LNCAP (cell line): ENCODE data around the gene AATF.

Source experiments
- TF ChIP-seq, protein P1 (sequence below): fragments of 450-650 bp; IDR thresholded peaks from 2 replicates; pipeline ENCODE4 v1.5.1; 2017; ENCODE audit warnings: mild to moderate bottlenecking

Gene AATF

DNA sequence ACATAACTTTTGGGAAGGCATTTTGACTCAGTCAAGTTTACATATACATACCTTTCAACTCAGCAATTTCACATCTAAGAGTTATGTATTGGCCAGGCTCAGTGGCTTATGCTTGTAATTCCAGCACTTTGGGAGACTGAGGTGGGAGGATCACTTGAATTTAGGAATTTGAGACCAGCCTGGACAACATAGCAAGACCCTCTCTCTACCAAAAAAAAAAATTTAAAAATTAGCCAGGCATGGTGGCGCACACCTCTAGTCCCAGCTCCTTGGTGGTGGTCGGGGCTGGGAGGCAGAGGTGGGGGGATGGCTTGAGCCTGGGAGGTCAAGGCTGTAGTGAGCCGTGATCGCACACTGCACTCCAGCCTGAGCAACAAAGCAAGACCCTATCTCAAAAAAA, 79.3 kb downstream of the AATF start:
- TF ChIP-seq, protein P1, sequence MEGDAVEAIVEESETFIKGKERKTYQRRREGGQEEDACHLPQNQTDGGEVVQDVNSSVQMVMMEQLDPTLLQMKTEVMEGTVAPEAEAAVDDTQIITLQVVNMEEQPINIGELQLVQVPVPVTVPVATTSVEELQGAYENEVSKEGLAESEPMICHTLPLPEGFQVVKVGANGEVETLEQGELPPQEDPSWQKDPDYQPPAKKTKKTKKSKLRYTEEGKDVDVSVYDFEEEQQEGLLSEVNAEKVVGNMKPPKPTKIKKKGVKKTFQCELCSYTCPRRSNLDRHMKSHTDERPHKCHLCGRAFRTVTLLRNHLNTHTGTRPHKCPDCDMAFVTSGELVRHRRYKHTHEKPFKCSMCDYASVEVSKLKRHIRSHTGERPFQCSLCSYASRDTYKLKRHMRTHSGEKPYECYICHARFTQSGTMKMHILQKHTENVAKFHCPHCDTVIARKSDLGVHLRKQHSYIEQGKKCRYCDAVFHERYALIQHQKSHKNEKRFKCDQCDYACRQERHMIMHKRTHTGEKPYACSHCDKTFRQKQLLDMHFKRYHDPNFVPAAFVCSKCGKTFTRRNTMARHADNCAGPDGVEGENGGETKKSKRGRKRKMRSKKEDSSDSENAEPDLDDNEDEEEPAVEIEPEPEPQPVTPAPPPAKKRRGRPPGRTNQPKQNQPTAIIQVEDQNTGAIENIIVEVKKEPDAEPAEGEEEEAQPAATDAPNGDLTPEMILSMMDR, result no peak

DNA sequence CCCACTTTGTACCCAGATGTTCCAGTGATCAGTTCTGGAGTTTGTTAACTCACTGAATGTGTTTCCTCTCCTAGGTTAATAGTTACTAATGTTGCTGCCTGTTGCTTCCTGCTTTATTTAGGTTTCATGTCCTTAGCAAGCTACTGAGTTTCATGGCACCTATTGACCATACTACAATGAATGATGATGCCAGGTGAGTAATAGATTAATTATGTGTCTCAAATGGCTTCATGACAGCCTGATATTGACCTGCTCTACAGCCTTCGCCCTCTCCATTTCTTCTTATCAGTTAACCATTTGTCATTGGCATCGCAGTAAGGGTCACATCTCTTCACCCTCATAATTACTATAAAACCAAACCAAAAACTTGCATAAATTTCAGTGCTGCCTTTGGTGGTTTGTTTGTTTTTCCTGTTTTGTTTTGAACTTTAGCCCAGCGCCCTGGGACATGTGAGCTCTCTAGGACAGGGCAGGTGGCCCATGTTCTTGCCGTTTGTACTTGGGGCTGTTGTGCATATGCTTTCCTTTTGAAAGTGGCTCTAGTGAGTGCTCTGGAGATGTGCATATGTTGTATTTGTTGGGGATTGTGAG, 82.8 kb downstream of the AATF start:
- TF ChIP-seq, protein P1, result no peak

DNA sequence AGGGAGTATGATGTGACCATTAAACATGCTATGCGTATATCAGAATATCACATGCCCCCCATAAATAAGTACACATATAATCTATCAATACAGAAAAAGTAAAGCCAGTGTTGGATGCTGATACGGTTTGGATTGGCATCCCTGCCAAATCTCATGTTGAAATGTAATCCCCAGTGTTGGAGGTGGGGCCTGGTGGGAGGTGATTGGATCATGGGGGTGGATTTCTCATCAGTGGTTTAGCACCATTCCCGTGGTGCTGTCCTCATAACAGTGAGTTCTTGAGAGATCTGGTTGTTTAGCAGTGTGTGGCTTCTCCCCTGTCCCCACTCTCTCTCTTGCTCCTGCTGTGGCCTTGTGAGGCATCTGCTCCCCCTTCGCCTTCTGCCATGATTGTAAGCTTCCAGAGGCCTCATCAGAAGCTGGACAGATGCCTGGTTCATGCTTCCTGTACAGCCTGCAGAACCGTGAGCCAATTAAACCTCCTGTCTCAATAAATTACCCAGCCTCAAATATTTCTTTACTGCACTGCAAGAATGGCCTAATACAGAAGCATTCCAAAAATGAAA, 88.9 kb downstream of the AATF start:
- TF ChIP-seq, protein P1, result no peak

DNA sequence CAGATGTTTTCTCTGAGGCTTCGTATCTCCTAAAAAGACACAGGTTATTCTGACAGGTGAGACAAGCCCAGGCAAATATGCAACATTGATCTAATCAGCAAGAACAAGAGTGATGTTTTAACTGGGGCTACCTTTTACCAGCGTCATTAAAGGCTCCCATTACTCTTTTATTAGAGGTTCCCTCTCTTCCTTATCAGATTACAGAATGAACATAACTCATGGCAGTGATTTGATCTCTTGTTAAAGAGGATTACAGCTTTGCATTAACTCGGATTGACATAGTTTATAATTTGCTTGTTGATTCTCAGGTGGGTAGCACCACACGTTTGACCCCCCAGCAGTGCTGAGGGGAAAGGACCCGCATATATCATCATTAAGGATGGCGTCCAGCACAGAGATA, 90.5 kb downstream of the AATF start:
- TF ChIP-seq, protein P1, result no peak

DNA sequence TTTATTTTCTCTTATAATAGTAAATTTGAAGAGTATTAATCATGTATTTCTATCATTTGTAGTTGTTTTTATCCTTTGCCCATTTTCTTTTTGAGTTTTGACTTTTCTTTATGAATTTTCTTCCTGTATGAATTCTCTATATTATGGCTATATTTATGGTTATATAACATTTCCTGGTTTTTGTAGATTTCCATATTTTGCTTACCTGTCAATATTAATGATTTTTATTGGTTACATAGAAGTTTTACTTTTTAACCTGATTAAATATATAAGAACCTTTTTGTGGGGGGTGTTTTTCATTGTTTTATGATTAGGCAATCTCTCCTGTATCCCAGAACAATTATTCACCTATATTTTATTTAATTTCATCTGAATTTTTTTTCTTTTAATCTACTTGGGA, 93.2 kb downstream of the AATF start:
- TF ChIP-seq, protein P1, result no peak

DNA sequence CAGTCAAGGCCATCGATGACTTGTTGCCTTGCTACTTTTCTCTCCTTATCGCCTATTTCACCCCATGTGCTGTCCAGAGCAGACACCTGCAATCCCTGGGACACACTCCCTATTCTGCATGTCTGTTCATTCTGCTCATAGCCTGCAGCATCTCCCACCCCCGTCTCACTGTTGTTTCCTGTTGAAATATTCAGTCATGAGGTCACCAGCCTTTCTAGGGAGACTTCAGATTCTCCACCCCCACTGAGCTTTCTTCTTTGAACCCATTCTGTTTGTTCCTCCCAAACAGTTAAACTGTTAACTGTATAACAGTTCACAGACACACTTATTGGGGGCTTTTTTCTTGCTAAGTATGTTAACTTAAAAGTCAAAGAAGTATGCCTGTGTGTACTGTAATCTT, 94.4 kb downstream of the AATF start:
- TF ChIP-seq, protein P1, result no peak

DNA sequence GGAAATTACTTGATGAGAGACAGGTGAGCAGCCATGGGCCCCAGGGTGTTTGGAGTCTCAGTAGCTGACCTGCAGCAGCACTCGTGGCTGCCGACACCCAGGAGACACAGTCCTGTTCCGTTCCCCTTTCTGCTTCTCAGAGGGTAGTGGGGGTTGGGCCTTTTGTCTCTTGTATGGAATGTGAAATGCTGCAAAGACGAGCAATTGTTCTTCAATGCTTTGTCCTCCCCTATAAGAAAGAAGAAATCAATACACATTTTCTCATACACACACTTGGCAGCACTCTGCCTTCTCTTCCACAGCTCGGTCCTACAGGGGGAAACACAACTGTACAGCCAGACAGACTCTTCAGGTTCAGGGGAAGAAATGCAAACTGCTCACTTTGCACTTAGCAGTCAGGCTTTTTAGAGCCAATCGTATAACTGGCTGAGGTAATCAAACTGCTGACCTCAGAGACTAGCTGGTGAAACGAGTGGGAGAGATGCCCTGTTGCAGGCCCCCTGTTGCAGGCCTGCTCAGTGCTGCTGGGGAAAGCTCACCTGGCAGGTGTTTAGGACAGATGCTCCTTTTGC, 96.7 kb downstream of the AATF start:
- TF ChIP-seq, protein P1, result no peak
